Measurements from ENCODE around the gene PTBP2. TPM values are rescaled to one million over a fixed set of nuclear protein-coding genes. Genes with fewer than 3 reads are reported as not detected.

Gene PTBP2
- total and polyA plus RNA-seq, 2 of the 8 experiments (the other 6 are each of a cell fraction or from before 2014, with no cell fraction given): 24.2 to 61.7 TPM

DNA sequence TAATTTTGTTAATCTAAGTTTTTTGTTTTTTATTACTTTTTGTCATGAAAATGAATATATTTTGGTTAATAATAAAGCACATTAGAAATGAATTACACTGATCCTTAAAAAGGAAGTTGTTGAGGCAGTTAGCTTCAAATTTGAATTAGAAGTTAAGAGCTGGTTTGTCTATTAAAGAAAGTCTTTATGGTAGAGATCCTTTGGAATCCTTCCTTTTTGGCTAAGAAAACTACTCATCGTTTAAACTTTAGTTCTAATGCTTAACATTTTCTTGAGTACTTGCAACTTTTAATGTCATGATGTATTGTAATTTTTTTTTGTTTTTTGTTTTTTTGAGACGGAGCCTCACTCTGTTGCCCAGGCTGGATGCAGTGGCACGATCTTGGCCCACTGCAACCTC, 2.4 kb downstream of the PTBP2 start:
- FAIRE-seq: no peak
- Histone ChIP-seq H2AFZ (ENCODE audit: low read length) (no peak overlapping the region), H3K4me3 (ENCODE audit: extremely low read depth in 1 of 4, insufficient read depth in 2 of 4, low read depth in 3 of 4, low read length in 4 of 4) (peak overlapping the region in 1 of 4 experiments; percentile 96; a peak in 2 of 8 replicates), H2BK5ac (ENCODE audit: low read depth, low read length) (no peak overlapping the region), H3K18ac (ENCODE audit: extremely low read depth, low read length) (no peak overlapping the region), H3K4me1 (replicated peaks in 1 of 4; ENCODE audit: control insufficient read depth in 3 of 4, insufficient read depth in 4 of 4, low read length in 3 of 4) (peaks cover 0 to 7% (median 3%) of the 10 kb centered on the region in 4 experiments; a peak in 4 of 7 replicates), H4K91ac (replicated peaks; ENCODE audit: insufficient read length, low read length) (no peak overlapping the region), H3K4ac (replicated peaks; ENCODE audit: insufficient read length, low read depth, low read length) (no peak overlapping the region), H3K9me3 (ENCODE audit: insufficient read depth in 2 of 2, low read depth in 1 of 2, low read length in 1 of 2) (no peaks in the 10 kb centered on the region), H3K27me3 (replicated peaks in 1 of 4; ENCODE audit: control insufficient read depth in 3 of 4, extremely low read depth in 1 of 4, insufficient read depth in 3 of 4, low read length in 3 of 4) (no peaks in the 10 kb centered on the region), H3K79me2 (ENCODE audit: control insufficient read depth in 1 of 2, insufficient read depth in 2 of 2, low read length in 2 of 2) (peaks cover 24 to 70% of the 10 kb centered on the region in 2 experiments), H4K8ac (ENCODE audit: extremely low read depth, insufficient read depth, low read length) (no peak overlapping the region), H2BK120ac (replicated peaks; ENCODE audit: low read depth, low read length) (no peak overlapping the region), H3K23me2 (ENCODE audit: low read depth, low read length) (peaks cover 5% of the 10 kb centered on the region; the same call in 1 of the 2 replicates), H2BK15ac (ENCODE audit: low read length) (no peak overlapping the region), H2BK20ac (ENCODE audit: low read length) (no peak overlapping the region), H3K79me1 (ENCODE audit: low read depth, low read length) (no peaks in the 10 kb centered on the region; the same call in 1 of the 2 replicates), H3K56ac (replicated peaks; ENCODE audit: insufficient read length, low read depth, low read length) (no peak overlapping the region), H3K4me2 (ENCODE audit: insufficient read depth in 1 of 2, low read depth in 2 of 2, low read length in 2 of 2) (peak overlapping the region; percentile 75 to 85; a peak in 2 of 4 replicates), H3K23ac (ENCODE audit: insufficient read length) (no peak overlapping the region), H4K20me1 (replicated peaks in 1 of 2; ENCODE audit: control insufficient read depth in 1 of 2, insufficient read depth in 2 of 2, low read length in 2 of 2) (peaks cover 4 to 5% of the 10 kb centered on the region in 2 experiments), H4K5ac (ENCODE audit: insufficient read length, low read depth, low read length) (no peak overlapping the region), H3K9ac (replicated peaks in 1 of 4; ENCODE audit: extremely low read depth in 1 of 4, low read depth in 3 of 4, low read length in 3 of 4) (no peak overlapping the region), H3K14ac (ENCODE audit: insufficient read length) (no peak overlapping the region), H2BK12ac (ENCODE audit: low read depth, low read length) (no peak overlapping the region), H3K36me3 (ENCODE audit: control insufficient read depth in 2 of 4, insufficient read depth in 4 of 4, low read length in 3 of 4) (peaks cover 2 to 50% (median 20%) of the 10 kb centered on the region in 4 experiments; a peak in 4 of 8 replicates), H2AK5ac (ENCODE audit: low read depth, low read length) (no peak overlapping the region), H3K27ac (ENCODE audit: low read depth, low read length) (no peak overlapping the region)
- CTCF ChIA-PET (ENCODE audit: partially characterized antibody): interaction anchor here (0.6 kb wide), 1 partner anchor 146 kb away, joined by 4 read pairs; no protein-coding TSS in a partner anchor
- DNase-seq (ENCODE audit: low read depth in 1 of 2, low spot score in 2 of 2): no peak
- POLR2A ChIA-PET (ENCODE audit: partially characterized antibody): interaction anchor here (1.5 to 2.1 kb wide), 3 partner anchors 9 to 20 kb away, joined by 3 to 5 read pairs (median 4); no protein-coding TSS in a partner anchor
- 80% methylated on average over 3 of the region's 3 CpGs; no CpG with 5 or more reads in 1 of the 2 experiments for WGBS, 2 experiments (ENCODE audit: extremely low coverage in 1 of 2, insufficient coverage in 1 of 2, insufficient read length in 1 of 2, insufficient replicate concordance in 2 of 2, low coverage in 1 of 2, low lambda C conversion rate in 2 of 2, missing lambda C conversion rate in 1 of 2)
- TF ChIP-seq, protein P1, sequence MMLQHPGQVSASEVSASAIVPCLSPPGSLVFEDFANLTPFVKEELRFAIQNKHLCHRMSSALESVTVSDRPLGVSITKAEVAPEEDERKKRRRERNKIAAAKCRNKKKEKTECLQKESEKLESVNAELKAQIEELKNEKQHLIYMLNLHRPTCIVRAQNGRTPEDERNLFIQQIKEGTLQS (IDR thresholded peaks at IDR 0.05; ENCODE audit: insufficient read depth, low read depth, low read length): no peak
- no peak for TF ChIP-seq KDM1A (IDR thresholded peaks at IDR 0.05; ENCODE audit: borderline replicate concordance, low read length)
- no peak for TF ChIP-seq POLR2AphosphoS5 (IDR thresholded peaks at IDR 0.05; ENCODE audit: low read depth, low read length)
- TF ChIP-seq TAF7 (optimal IDR thresholded peaks at IDR 0.05; ENCODE audit: borderline replicate concordance, low read depth, low read length): no peak
- no peak for TF ChIP-seq GABPA (IDR thresholded peaks at IDR 0.05; ENCODE audit: borderline replicate concordance, insufficient read depth, low read length)
- no peak for TF ChIP-seq KDM5A (IDR thresholded peaks at IDR 0.05; ENCODE audit: low read length)
- no peak for TF ChIP-seq BACH1 (IDR thresholded peaks at IDR 0.05; ENCODE audit: low read length)
- no peak for TF ChIP-seq CEBPB (IDR thresholded peaks at IDR 0.05; ENCODE audit: low read depth, low read length)
- no peak for TF ChIP-seq HDAC6 (IDR thresholded peaks at IDR 0.05; ENCODE audit: low read depth, low read length)
- no peak for TF ChIP-seq SP1 (IDR thresholded peaks at IDR 0.05; ENCODE audit: low read depth, low read length)
- TF ChIP-seq, protein P2, sequence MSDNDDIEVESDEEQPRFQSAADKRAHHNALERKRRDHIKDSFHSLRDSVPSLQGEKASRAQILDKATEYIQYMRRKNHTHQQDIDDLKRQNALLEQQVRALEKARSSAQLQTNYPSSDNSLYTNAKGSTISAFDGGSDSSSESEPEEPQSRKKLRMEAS (IDR thresholded peaks at IDR 0.05): no peak
- no peak for TF ChIP-seq RBBP5 (IDR thresholded peaks at IDR 0.05; ENCODE audit: borderline replicate concordance, low read depth, low read length)
- TF ChIP-seq NANOG (IDR thresholded peaks at IDR 0.05; ENCODE audit: insufficient read depth, low read depth, low read length, poor library complexity, severe bottlenecking): no peak

Data from H1 (cell line).